OCI-LY7 (cell line): ENCODE measurements around the gene SIL1.

Experiments
- CTCF ChIP-seq: fragments of 200-600 bp; sonication (generic); conservative IDR thresholded peaks from 2 replicates; pipeline ENCODE4 v1.5.1; 2014; ENCODE audit warnings: mild to moderate bottlenecking, antibody characterized with exemption, low read length, moderate library complexity, mixed read lengths
- EZH2phosphoT487 ChIP-seq: fragments of 200-600 bp; sonication (generic); IDR thresholded peaks from 2 replicates; pipeline ENCODE4 v1.6.1; 2018; ENCODE audit warnings: low read depth, borderline replicate concordance, mild to moderate bottlenecking, mixed run types, antibody characterized with exemption, low read length, moderate library complexity, mixed read lengths

- TF ChIP-seq CTCF, result no peak
- TF ChIP-seq EZH2phosphoT487, result no peak
These were observed 48.5 kb downstream of the SIL1 start for GRCh38 chr5:139149477-139150199.
